IMR-90 (cell line): ENCODE measurements around the gene CKAP2L. TPM values are rescaled to one million over a fixed set of nuclear protein-coding genes. Genes with fewer than 3 reads are reported as not detected.

Source experiments
- ATAC-seq: fragments of 200-7000 bp; cut with Tn5 transposase; 2 replicates; pipeline ENCODE4 v1.9.1; 2020; ENCODE audit warnings: low read depth, mild to moderate bottlenecking, moderate library complexity
- BruUV-seq: library from RNA; stranded (reverse); fragments of 400-500 nt; replicated peaks from 2 replicates; lab custom pipeline; 2021; lab: Mats Ljungman, UMichigan
- CTCF ChIA-PET: fragments of 300-600 bp; formaldehyde crosslinking; extraction: SDS; loops from one replicate; lab custom pipeline; 2021; ENCODE audit warnings: antibody characterized with exemption; lab: Yijun Ruan, JAX
- POLR2A ChIA-PET: fragments of 300-600 bp; sonication (Branson Sonifier 250); formaldehyde crosslinking; loops from one replicate; lab custom pipeline; 2022; ENCODE audit warnings: antibody characterized with exemption; ENCODE audit not compliant: unreplicated experiment; lab: Charles Lee
- DNase-seq: peaks from one replicate; pipeline ENCODE4 v3.0.0; 2013
- H2AFZ ChIP-seq: replicated peaks from 2 replicates; pipeline ENCODE3; 2013; ENCODE audit warnings: low read length, mild to moderate bottlenecking; ENCODE audit not compliant: poor library complexity
- H2AK5ac ChIP-seq: 2 replicates; pipeline ENCODE4 v1.6.1; 2013; ENCODE audit warnings: low read depth, low read length, inconsistent platforms
- H2AK9ac ChIP-seq: replicated peaks from 2 replicates; pipeline ENCODE3; 2013; ENCODE audit warnings: mild to moderate bottlenecking, low read depth, low read length, moderate library complexity; ENCODE audit not compliant: poor library complexity
- H2BK120ac ChIP-seq: 2 replicates; pipeline ENCODE4 v1.6.1; 2013; ENCODE audit warnings: low read depth, low read length, inconsistent platforms
- H2BK15ac ChIP-seq: 3 replicates; pipeline ENCODE4 v1.6.1; 2013; ENCODE audit warnings: low read depth, low read length, inconsistent platforms
- H2BK20ac ChIP-seq: 2 replicates; pipeline ENCODE4 v1.6.1; 2013; ENCODE audit warnings: low read depth, mild to moderate bottlenecking, inconsistent platforms, low read length, moderate library complexity
- H2BK5ac ChIP-seq: 2 replicates; pipeline ENCODE4 v1.6.1; 2013; ENCODE audit warnings: mild to moderate bottlenecking, low read depth, low read length, inconsistent platforms; ENCODE audit not compliant: poor library complexity, severe bottlenecking
- H3K14ac ChIP-seq: replicated peaks from 2 replicates; pipeline ENCODE4 v1.6.1; 2013; ENCODE audit warnings: low read depth, low read length, inconsistent platforms
- H3K18ac ChIP-seq: 2 replicates; pipeline ENCODE4 v1.6.1; 2013; ENCODE audit warnings: low read depth, low read length, control low read depth
- H3K23ac ChIP-seq: 2 replicates; pipeline ENCODE4 v1.6.1; 2013; ENCODE audit warnings: low read depth, low read length, inconsistent platforms
- H3K27ac ChIP-seq: 2 replicates; pipeline ENCODE4 v1.5.1; 2013; ENCODE audit warnings: mild to moderate bottlenecking, control low read depth, low read length; ENCODE audit not compliant: insufficient read depth
- H3K27me3 ChIP-seq: 2 replicates; pipeline ENCODE4 v1.6.1; 2013; ENCODE audit warnings: low read length; ENCODE audit not compliant: control insufficient read depth, insufficient read depth
- H3K36me3 ChIP-seq: 2 replicates; pipeline ENCODE4 v1.6.1; 2013; ENCODE audit warnings: low read length, mixed read lengths; ENCODE audit not compliant: control insufficient read depth, insufficient read depth
- H3K4ac ChIP-seq: 2 replicates; pipeline ENCODE4 v1.6.1; 2013; ENCODE audit warnings: low read depth, low read length, inconsistent platforms
- H3K4me1 ChIP-seq: 2 replicates; pipeline ENCODE4 v1.6.1; 2013; ENCODE audit warnings: low read length, mixed read lengths; ENCODE audit not compliant: control insufficient read depth, insufficient read depth
- H3K4me2 ChIP-seq: 2 replicates; pipeline ENCODE4 v1.6.1; 2013; ENCODE audit warnings: low read depth, mild to moderate bottlenecking, control low read depth, low read length, moderate library complexity
- H3K4me3 ChIP-seq: 2 replicates; pipeline ENCODE4 v1.5.1; 2013; ENCODE audit warnings: low read depth, mild to moderate bottlenecking, control low read depth, low read length, moderate library complexity; ENCODE audit not compliant: insufficient read depth
- H3K56ac ChIP-seq: 2 replicates; pipeline ENCODE4 v1.6.1; 2013; ENCODE audit warnings: low read length, inconsistent platforms; ENCODE audit not compliant: insufficient read depth; ENCODE audit errors: extremely low read depth
- H3K79me1 ChIP-seq, 2 experiments: 2 replicates each; pipeline ENCODE4 v1.6.1; 2013; ENCODE audit warnings: low read length in 2 of 2, inconsistent platforms in 1 of 2, low read depth in 1 of 2
- H3K9ac ChIP-seq: 2 replicates; pipeline ENCODE4 v1.6.1; 2013; ENCODE audit warnings: low read depth, low read length, control low read depth
- H3K9me1 ChIP-seq: 2 replicates; pipeline ENCODE4 v1.6.1; 2013; ENCODE audit warnings: low read length, inconsistent platforms; ENCODE audit not compliant: insufficient read depth
- H3K9me3 ChIP-seq: 2 replicates; pipeline ENCODE4 v1.6.1; 2013; ENCODE audit warnings: low read length; ENCODE audit not compliant: control insufficient read depth, insufficient read depth
- H4K20me1 ChIP-seq: 2 replicates; pipeline ENCODE4 v1.6.1; 2013; ENCODE audit warnings: low read length, inconsistent platforms; ENCODE audit not compliant: insufficient read depth
- H4K5ac ChIP-seq: 2 replicates; pipeline ENCODE4 v1.6.1; 2013; ENCODE audit warnings: mild to moderate bottlenecking, low read depth, low read length, control low read depth
- H4K8ac ChIP-seq, 2 experiments: 2 replicates each; pipeline ENCODE4 v1.6.1; 2013; ENCODE audit warnings: low read depth in 2 of 2, low read length in 2 of 2, control low read depth in 1 of 2, inconsistent platforms in 1 of 2
- H4K91ac ChIP-seq: 2 replicates; pipeline ENCODE4 v1.6.1; 2013; ENCODE audit warnings: low read depth, low read length, inconsistent platforms; ENCODE audit not compliant: insufficient read depth
- ELK1 ChIP-seq: fragments of 150-350 bp; IDR thresholded peaks from 2 replicates; pipeline ENCODE4 v1.6.1; 2016; ENCODE audit warnings: low read depth, mild to moderate bottlenecking, low read length, moderate library complexity, borderline replicate concordance
- FOS ChIP-seq: fragments of 150-350 bp; IDR thresholded peaks from 2 replicates; pipeline ENCODE4 v1.6.1; 2016; ENCODE audit warnings: low read depth, low read length
- WGBS, 2 experiments: methylation state at CpG; one replicate each; pipeline versions ENCODE4 v1.1.5 to v1.1.7; 2013; ENCODE audit warnings: missing lambda C conversion rate in 2 of 2; ENCODE audit not compliant: insufficient read length in 1 of 2; ENCODE audit errors: extremely low coverage in 2 of 2; 5-methylcytosine and 5-hydroxymethylcytosine counted together
- dilution Hi-C: fragments of 300-500 bp; cut with HindIII; formaldehyde crosslinking; loops from one replicate; pipeline ENCODE4 v1.14.3; 2018; ENCODE audit warnings: low sequenced_read_pairs; ENCODE audit not compliant: unreplicated experiment
- in situ Hi-C: fragments of 300-500 bp; cut with MboI; formaldehyde crosslinking; loops from 3 replicates; pipeline ENCODE4 v1.14.3; 2019; ENCODE audit warnings: low sequenced_read_pairs, inconsistent platforms, mixed read lengths
- intact Hi-C: fragments of 100-400 bp; cut with micrococcal nuclease; formaldehyde crosslinking; loops from 2 replicates; pipeline ENCODE4 v1.10.0; 2022
- polyA plus RNA-seq, 3 experiments: library from polyadenylated mRNA; depleted of rRNA; stranded (reverse); fragments of >200 nt; gene quantifications; 2 replicates each; pipeline ENCODE4 v1.2.3, GENCODE V29; 2012; ENCODE audit warnings: low replicate concordance in 1 of 3
- total RNA-seq: library from RNA; depleted of rRNA; stranded (reverse); fragments of >200 nt; gene quantifications from 2 replicates; pipeline ENCODE4 v1.2.3, GENCODE V29; 2012

Gene CKAP2L
- total and polyA plus RNA-seq, 2 of the 4 experiments (the other 2 are of a cell fraction) = 6.4 to 9.9 TPM

- WGBS, 2 experiments = 83% methylated on average over 1 of the region's 1 CpG; no CpG with 5 or more reads in 1 of the 2 experiments
- H3K9me3 ChIP-seq = peaks cover 6% of the 10 kb centered on the region
- 0 out of 4 replicates have a peak, but pooled peaks cover 0 to 3% of the 10 kb centered on the region in 2 experiments for H3K79me1 ChIP-seq
- in situ Hi-C loops (no loop called here), dilution Hi-C loops (no loop called here), intact Hi-C loops (no loop called here)
- no peak for ATAC-seq
- no peaks in the 10 kb centered on the region for H3K27me3 ChIP-seq
- ChIA-PET CTCF (no interaction called here), POLR2A (no interaction called here)
- peak overlapping the region; percentile 59 for H3K14ac ChIP-seq
- H2BK20ac ChIP-seq = peak overlapping the region; percentile 90
- 0 out of 2 replicates have a peak overlapping the region, but pooled peaks have one; percentile 42 for H3K23ac ChIP-seq
- peak overlapping the region; percentile 93 for H2BK15ac ChIP-seq
- H3K36me3 ChIP-seq = no peaks in the 10 kb centered on the region
- no peak overlapping the region for H3K4me2 ChIP-seq
- no peak for DNase-seq
- peak overlapping the region; percentile 66 for H2AK5ac ChIP-seq
- H3K27ac ChIP-seq = no peak overlapping the region
- H4K91ac ChIP-seq = peak overlapping the region; percentile 48; the same call in 1 of the 2 replicates
- H3K4me1 ChIP-seq = peaks cover 5% of the 10 kb centered on the region
- H3K9me1 ChIP-seq = peaks cover 8% of the 10 kb centered on the region
- H4K8ac ChIP-seq = peak overlapping the region; percentile 26 to 42
- BruUV-seq = no TSS peak
- peak overlapping the region; percentile 73 for H2BK120ac ChIP-seq
- H3K56ac ChIP-seq = no peak overlapping the region
- peak overlapping the region; percentile 21 for H4K5ac ChIP-seq
- H3K18ac ChIP-seq = peak overlapping the region; percentile 42
- no peak for TF ChIP-seq ELK1
- TF ChIP-seq FOS = no peak
- H2AK9ac ChIP-seq = no peak overlapping the region
- H3K4ac ChIP-seq = peak overlapping the region; percentile 72
- no peak overlapping the region for H3K4me3 ChIP-seq
- H2BK5ac ChIP-seq = peak overlapping the region; percentile 24
- H4K20me1 ChIP-seq = no peaks in the 10 kb centered on the region
- no peak overlapping the region for H3K9ac ChIP-seq
- H2AFZ ChIP-seq = peak overlapping the region; percentile 10
Measured at GRCh38 chr2:112795774-112796173, 31.4 kb upstream of the CKAP2L start.
